ENCODE measurements around the gene PLEKHO1. TPM values are rescaled to one million over a fixed set of nuclear protein-coding genes. Genes with fewer than 3 reads are reported as not detected.

The PLEKHO1 gene
- total and polyA plus RNA-seq, 2 of the 4 experiments (the other 2 are of a cell fraction) = 51.4 to 56.0 TPM

DNA sequence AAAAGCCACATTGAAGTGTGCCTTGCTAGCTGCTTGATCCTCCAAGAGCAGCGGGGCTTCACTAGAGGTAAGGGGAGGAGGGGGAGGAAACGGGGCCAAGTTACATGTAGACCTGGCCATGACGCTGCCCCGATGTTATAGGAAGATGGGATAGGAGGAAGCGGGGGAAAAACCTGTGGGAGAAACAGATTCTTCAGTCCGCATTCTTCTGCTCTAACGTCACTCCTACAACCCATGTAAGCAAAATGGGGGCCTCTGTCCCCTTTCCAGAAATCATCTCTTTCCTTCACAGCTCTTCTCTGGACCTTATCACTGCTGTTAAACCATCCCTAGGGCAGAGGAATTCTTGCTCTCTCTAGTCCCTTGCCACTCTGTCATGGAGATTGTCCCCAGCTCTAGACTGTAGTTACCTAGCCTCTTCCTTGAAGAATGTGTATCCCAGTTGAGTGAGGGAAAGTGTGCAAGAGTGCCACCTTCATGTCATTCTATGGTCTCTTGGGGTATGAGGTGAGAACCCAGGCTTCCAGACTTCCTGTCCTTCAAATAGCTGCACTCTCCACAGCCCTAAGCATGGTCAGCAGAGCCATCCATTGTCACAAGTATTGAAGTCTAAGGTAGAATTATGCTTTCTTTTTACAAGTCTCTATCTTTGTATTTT, 11.4 kb downstream of the PLEKHO1 start:
- peak overlapping the region; percentile 93 for H2BK5ac ChIP-seq (ENCODE audit: low read depth, low read length, poor library complexity, severe bottlenecking)
- ATAC-seq (ENCODE audit: low read depth) (no peak), DNase-seq (peak; percentile 54)
- H3K14ac ChIP-seq (replicated peaks; ENCODE audit: low read depth, low read length) = peak overlapping the region; percentile 82
- H2BK20ac ChIP-seq (ENCODE audit: low read depth, low read length) = peak overlapping the region; percentile 47; the same call in 1 of the 2 replicates
- peak overlapping the region; percentile 83 for H4K5ac ChIP-seq (ENCODE audit: low read depth, low read length)
- no peak overlapping the region for H2AFZ ChIP-seq (replicated peaks; ENCODE audit: low read length, poor library complexity)
- peaks cover 56% of the 10 kb centered on the region for H3K4me1 ChIP-seq (ENCODE audit: control insufficient read depth, insufficient read depth, low read length)
- H3K79me1 ChIP-seq (ENCODE audit: low read depth in 1 of 2, low read length in 2 of 2) = peaks cover 12 to 60% of the 10 kb centered on the region in 2 experiments
- H3K9me1 ChIP-seq (ENCODE audit: insufficient read depth, low read length) = peaks cover 41% of the 10 kb centered on the region
- peaks cover 17% of the 10 kb centered on the region for H4K20me1 ChIP-seq (ENCODE audit: insufficient read depth, low read length)
- peak overlapping the region; percentile 74 to 94 for H4K8ac ChIP-seq (ENCODE audit: low read depth in 2 of 2, low read length in 2 of 2)
- TF ChIP-seq RFX5 (IDR thresholded peaks at IDR 0.05; ENCODE audit: low read depth, low read length) (no peak), BHLHE40 (IDR thresholded peaks at IDR 0.05; ENCODE audit: low read depth, low read length) (no peak), CHD1 (IDR thresholded peaks at IDR 0.05; ENCODE audit: low read depth, low read length) (no peak), SMC3 (IDR thresholded peaks at IDR 0.05; ENCODE audit: low read depth, low read length) (no peak), FOS (IDR thresholded peaks at IDR 0.05; ENCODE audit: low read depth, low read length) (no peak), CEBPB (IDR thresholded peaks at IDR 0.05; ENCODE audit: low read depth, low read length) (no peak), NFE2L2 (IDR thresholded peaks at IDR 0.05; ENCODE audit: low read depth, low read length) (no peak), RCOR1 (IDR thresholded peaks at IDR 0.05; ENCODE audit: insufficient replicate concordance, low read length) (no peak)
- POLR2A ChIA-PET (ENCODE audit: unreplicated experiment) = interaction anchor here (0.6 to 1.0 kb wide), 2 partner anchors 9 to 26 kb away, joined by 3 to 7 read pairs; no protein-coding TSS in a partner anchor
- H3K56ac ChIP-seq (ENCODE audit: extremely low read depth, insufficient read depth, low read length) = no peak overlapping the region
- H3K9me3 ChIP-seq (ENCODE audit: control insufficient read depth, insufficient read depth, low read length) = no peaks in the 10 kb centered on the region
- peaks cover 34% of the 10 kb centered on the region for H3K36me3 ChIP-seq (ENCODE audit: control insufficient read depth, insufficient read depth, low read length)
- no peak overlapping the region for H3K4me2 ChIP-seq (ENCODE audit: low read depth, low read length)
- dilution Hi-C loops (cut with HindIII; ENCODE audit: low sequenced_read_pairs, unreplicated experiment) (no loop called here), intact Hi-C loops (cut with micrococcal nuclease) (no loop called here), in situ Hi-C loops (cut with MboI; ENCODE audit: low sequenced_read_pairs) (no loop called here)
- H2AK5ac ChIP-seq (ENCODE audit: low read depth, low read length) = peak overlapping the region; percentile 87
- H3K27ac ChIP-seq (ENCODE audit: insufficient read depth, low read length) = peak overlapping the region; percentile 85
- H3K4ac ChIP-seq (ENCODE audit: low read depth, low read length) = peak overlapping the region; percentile 89
- H3K18ac ChIP-seq (ENCODE audit: low read depth, low read length) = peak overlapping the region; percentile 77
- H2BK120ac ChIP-seq (ENCODE audit: low read depth, low read length) = peak overlapping the region; percentile 40
- CTCF ChIA-PET = interaction anchor here (1.2 kb wide), 1 partner anchor 88 kb away, joined by 3 read pairs; no protein-coding TSS in a partner anchor
- no peak overlapping the region for H3K4me3 ChIP-seq (ENCODE audit: insufficient read depth, low read depth, low read length)
- H3K27me3 ChIP-seq (ENCODE audit: control insufficient read depth, insufficient read depth, low read length) = no peaks in the 10 kb centered on the region
- H3K23ac ChIP-seq (ENCODE audit: low read depth, low read length) = peak overlapping the region; percentile 34
- peak overlapping the region; percentile 18 for H4K91ac ChIP-seq (ENCODE audit: insufficient read depth, low read depth, low read length)
- H3K9ac ChIP-seq (ENCODE audit: low read depth, low read length) = no peak overlapping the region
- no TSS peak for BruUV-seq (replicated peaks)
- no CpG with 5 or more reads among the region's 7 CpGs for WGBS, 2 experiments (ENCODE audit: extremely low coverage in 2 of 2, insufficient read length in 1 of 2)
- peak overlapping the region; percentile 97; the same call in 2 of the 3 replicates for H2BK15ac ChIP-seq (ENCODE audit: low read depth, low read length)
- H2AK9ac ChIP-seq (replicated peaks; ENCODE audit: low read depth, low read length, poor library complexity) = no peak overlapping the region
